NCI-H2107 treated with DMSO at 0.1 percent for 48 hours (cell line): ENCODE data around the gene PDHX.

Experiments
- DNase-seq: peaks from one replicate; lab custom pipeline; 2025; ENCODE audit not compliant: unreplicated experiment; lab: John Stamatoyannopoulos, UW

PDHX gene

DNA sequence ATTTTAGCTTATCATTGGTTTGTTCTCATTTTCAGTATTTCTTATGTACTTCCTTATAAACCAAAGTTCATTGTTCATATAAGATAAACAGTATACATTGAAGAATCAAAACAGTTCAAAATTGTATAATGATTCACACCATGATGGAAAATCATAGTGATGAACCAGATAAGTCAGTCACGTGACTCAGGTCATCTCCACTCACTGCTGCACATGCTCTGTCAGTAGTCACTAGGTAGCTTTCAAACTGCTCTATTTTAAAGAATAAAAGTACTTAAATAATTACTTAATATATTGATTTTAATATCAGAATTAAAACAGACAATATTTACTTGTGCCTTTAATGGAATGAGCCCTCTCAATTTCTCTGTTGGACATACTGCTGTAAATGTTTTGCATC lies 37.5 kb downstream of the PDHX start:
- no peak for DNase-seq

DNA sequence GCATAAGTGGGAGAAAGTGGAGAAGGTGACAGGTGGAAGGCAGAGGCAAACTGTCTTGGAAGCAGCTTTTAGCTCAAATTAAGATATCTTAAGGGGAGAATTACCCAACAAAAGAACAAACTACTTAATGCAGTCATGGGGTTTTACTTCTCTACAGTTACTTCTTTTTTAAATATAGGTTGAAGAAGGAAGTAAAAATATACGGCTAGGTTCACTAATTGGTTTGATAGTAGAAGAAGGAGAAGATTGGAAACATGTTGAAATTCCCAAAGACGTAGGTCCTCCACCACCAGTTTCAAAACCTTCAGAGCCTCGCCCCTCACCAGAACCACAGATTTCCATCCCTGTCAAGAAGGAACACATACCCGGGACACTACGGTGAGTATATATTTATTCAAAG lies 40.8 kb downstream of the PDHX start:
- no peak for DNase-seq

DNA sequence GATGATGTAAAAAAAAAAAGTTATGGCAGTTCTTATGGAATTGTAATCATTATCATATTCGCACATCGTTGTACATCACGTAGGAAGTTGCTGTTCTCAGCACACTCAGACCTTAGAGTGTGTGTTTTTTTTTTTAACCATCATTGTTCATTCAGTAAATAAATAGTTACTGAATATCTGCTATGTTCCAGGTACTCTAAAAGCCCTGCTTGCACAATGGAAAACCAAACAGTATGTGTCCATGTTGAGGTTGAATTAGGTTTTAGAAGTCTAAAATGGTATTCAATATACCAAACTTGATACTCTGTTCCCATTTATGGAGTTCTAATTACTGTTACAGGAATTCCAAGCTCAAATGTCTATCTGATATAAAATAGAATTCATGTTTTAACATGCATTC lies 41.2 kb downstream of the PDHX start:
- no peak for DNase-seq

DNA sequence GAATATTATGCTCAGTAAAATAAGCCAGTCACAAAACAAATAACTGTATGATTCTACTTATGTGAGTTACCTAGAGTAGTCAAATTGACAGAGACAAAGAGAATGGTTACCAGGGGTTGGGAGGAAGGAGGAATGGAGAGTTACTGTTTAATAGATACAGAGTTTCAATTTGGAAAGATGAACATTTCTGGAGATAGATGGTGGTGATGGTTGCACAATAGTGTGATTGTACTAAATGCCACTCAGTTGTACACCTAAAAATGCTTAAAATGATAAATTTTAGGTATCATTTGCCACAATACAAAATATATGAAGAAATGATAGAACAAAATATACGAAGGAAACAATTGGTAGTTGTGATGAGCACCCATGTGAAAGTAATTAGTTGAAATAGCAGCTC lies 43.4 kb downstream of the PDHX start:
- no peak for DNase-seq

DNA sequence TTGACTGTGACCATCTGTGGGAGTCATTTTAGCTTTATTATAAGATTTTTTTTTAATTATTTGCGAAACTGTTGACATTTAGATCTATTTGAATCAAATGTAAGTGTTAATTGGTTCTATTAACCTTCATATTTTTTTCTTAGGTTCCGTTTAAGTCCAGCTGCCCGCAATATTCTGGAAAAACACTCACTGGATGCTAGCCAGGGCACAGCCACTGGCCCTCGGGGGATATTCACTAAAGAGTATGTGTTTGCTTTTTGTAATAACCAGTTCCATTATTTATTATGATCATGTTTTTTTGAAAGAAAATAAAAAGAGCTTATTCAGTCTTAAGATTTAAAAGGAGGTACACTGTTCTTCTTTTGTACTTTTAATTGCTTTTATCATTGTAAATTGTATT lies 43.9 kb downstream of the PDHX start:
- DNase-seq, result no peak

DNA sequence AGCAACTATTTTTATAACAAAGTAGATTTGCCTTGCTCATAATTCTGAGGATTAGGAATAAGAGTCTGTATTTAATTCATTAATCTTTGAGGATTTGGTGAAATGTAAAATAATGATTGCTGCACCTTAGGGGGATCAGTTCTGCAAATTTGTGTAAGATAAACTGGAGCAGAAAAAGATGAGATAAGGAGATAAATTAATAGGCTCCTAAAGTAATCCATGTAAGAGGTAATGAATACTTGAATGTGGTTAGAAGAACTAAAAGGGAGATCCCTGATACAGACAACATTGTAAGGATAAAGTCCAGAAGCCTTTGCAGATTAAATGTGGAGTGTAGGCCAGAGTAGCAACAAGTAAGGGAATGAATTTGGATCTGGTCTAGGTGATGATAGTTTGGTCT lies 45.6 kb downstream of the PDHX start:
- DNase-seq, result no peak

DNA sequence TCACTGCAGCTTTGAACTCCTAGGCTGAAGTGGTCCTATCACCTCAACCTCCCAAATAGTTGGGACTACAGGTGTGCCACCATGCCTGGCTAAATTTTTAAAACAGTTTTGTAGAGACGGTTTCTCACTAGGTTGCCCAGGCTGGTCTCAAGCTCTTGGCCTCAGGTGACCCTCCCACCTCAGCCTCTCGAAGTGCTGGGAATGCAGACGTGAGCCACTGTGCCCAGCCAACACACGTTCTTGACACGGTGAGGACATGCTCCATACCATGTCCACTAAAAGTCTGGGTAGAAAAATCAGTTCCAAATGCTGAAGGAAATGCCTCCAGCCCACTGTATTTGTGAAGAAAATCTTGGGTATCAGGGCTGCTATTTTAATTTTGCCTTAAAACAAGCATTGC lies 46.9 kb downstream of the PDHX start:
- no peak for DNase-seq

DNA sequence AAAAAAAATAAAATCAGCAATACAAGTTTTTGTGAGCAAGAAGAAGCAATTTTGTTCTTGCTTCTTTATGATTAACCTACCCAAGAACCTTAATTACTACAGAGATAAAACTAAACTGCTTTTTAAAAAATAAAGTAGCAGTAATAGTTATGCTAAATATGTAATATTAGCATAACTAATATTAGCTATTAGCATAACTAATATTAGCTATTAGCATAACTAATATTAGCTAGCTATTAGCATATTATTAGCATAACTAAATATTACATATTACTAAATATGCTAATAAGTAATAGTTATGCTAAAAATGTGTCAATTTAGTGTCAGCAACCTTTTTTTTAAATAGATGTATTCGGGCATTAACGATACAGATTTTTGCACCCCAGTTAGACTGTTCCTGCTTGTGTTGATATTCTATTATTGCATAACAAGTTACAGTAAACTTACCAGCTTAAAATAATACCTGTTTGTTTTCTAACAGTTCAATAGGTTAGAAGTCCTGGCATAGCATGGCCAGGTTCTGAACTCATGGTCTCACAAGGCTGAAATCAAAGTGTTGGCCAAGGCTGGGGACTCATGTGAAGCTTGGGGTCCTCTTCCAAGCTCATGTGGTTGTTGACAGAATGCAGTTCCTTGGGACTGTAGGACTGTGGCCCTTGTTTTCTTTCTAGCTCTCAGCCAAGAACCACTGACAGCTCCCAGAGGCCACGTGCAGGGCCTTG lies 48.4 kb downstream of the PDHX start:
- no peak for DNase-seq

DNA sequence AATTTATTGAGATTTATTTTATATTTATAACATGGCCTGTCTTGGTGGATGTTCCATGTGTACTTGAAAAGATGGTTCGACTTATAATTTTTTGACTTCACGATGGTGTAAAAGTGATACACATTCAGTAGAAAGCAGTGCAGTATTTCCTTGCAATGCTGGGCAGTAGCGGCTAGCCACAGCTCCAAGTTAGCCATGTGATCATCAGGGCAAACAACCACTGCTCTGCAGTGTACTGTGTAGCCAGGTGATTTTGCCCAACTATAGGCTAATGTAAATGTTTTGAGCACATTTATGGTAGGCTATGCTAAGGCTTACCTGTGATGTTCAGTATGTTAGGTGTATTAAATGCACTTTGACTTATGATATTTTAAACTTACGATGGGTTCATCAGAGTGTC lies 52.4 kb downstream of the PDHX start:
- no peak for DNase-seq

DNA sequence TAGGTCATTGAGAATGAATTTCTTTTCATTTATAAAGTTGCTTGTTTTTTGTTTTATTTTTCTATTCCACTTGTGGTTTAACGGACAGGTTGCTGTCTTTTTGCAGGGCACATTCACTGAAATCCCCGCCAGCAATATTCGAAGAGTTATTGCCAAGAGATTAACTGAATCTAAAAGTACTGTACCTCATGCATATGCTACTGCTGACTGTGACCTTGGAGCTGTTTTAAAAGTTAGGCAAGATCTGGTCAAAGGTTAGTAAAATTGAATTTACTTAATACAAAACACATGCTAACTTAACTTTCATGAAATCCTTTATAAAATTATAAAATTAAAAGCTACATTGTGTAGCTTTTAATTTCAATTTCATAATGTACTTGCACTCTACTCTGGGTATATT lies 53.6 kb downstream of the PDHX start:
- no peak for DNase-seq

DNA sequence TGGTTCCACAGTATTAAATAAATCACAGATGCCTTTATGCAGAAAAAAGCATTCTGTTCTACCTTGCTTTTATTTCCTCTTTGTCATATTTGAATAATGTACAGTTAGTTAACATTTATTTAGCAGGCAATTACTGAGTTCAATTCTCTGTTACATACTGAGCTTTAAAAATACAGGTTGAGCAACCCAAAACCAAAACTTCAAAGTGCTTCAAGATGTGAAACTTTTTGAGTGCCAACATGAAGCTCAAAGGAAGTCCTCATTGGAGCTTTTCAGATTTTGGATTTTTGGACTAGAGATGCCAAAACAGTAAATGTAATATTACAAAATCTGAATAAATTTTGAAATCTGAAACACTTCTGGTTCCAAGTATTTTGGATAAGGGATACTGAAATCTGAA lies 54.1 kb downstream of the PDHX start:
- DNase-seq, result no peak

DNA sequence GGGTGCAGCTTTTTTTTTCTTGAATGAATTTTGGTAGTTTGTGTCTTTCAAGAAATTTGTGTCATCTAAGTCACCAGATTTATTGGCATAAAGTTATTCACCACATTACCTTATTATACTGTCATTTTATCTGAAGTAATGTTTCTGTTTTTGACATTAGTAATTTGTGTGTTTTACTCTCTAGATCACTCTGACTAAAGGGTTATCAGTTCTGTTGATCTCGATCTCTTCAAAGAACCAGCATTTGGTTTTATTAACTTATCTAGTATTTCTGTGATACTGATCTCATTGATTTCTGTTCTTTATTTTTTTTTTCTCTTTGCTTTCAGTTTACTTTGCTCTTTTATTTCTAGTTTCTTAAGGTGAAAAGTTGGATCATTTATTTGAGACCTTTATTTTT lies 55.5 kb downstream of the PDHX start:
- no peak for DNase-seq

DNA sequence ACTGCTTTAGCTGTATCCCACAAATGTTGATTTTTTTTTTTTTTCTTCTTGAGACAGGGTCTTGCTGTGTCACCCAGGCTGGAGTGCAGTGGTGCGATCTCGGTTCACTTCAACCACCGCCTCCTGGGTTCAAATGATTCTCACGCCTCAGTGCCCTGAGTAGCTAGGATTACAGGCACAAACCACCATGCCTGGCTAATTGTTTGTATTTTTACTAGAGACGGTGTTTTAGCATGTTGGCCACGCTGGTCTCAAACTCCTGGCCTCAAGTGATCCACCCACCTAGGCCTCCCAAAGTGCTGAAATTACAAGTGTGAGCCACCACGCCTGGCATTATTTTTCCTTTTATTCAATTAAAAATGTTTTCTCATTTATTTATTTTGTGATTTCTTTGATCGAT lies 55.9 kb downstream of the PDHX start:
- no peak for DNase-seq

DNA sequence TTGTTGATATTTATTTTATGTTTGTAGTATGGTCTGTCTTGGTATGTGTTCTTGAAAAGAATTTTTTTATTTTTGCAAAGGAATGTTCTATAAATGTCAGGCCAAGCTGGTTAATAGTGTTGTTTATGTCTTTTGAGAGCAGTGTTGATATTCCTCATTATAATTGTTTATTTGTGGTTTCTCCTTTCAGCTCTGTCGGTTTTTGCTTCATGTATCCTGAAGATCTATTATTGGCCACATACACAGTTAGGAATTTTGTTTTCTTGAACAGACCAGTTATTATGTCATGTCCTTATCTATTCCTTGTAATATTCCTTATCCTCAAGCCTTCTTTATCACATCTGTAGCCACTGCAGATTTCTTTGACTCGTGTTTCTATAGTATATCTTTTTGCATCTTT lies 56.5 kb downstream of the PDHX start:
- no peak for DNase-seq

DNA sequence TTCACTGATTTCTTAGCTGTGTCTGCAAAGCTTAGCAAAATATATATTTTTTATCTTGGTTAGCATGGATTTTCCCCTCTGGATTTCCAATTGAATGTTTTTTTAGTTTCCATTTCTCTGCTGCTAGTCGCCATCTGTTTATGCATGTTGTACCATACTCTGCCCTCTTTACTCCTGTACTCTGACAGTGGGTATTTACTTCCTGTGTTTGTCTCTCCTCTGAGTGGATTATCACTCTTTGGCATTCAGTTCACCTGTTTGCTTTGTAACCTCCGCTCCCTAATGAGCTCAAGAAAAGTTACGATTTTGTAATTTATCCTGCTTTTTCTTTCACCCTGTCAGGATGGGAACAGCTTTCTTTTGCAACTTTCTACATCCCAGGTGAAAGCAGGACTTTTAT lies 59.1 kb downstream of the PDHX start:
- DNase-seq, result no peak

DNA sequence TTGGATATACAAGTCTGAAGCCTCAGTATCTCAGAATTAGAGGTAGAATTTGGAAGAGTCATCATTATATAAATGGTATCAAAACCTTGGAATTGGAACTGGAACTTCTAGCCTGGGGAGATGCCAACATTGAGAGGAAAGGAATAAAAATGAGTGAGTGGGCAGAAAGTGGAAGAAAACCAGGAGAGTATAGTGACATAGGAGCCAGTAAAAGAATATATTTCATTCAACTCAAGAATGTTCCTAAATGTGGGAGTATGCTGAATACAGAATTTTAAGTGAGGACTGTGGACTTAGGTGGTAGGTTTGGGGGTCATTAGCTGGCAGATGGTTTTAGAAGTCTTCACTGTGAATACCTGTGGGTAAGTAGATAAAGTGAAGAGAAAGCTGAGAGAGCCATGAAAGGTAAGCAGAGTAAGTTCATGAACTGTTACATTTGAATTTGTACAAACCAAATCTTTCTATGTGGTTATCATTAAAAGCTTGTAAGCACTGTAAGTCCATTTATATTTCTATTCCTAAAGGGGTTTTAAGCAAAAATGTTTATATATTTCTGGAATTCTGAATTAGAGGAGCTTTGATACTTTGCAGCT lies 60.2 kb downstream of the PDHX start:
- no peak for DNase-seq

DNA sequence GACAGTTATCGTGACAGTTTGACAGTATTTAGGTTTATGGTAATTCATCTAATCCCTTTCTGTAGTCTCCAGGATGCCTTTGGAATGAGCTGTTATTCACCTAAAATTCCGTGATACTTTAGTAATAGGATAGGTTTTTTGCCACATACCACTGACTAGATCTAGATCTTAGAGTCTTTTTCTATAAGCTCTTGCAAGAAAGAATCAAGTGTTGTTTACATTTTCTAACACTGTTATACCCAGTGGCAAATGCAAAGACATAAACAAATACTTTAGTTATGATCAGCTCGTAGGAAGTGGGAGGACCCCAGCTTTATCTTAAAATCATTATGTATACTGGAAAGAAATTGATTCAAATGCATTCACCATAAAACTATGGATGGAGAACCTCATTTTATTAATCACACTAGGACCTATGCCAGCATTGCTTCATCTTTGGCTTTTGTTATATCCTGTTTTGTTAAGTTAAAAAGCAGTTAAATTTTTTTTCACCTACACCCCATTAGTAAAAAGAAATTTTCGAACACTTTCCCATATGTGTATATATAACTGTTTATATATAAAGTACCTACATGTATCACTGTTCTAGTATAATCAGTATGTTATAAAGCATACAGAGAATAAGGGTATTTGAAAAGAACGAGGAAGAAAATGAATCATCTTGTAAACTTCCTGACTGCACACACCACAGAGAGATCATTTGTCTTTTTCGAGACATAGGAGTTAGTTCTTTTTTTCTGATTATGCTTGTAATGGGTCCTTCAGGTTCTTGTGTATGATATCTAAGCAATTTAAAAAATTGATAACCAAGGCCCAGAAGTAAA lies 60.9 kb downstream of the PDHX start:
- no peak for DNase-seq

DNA sequence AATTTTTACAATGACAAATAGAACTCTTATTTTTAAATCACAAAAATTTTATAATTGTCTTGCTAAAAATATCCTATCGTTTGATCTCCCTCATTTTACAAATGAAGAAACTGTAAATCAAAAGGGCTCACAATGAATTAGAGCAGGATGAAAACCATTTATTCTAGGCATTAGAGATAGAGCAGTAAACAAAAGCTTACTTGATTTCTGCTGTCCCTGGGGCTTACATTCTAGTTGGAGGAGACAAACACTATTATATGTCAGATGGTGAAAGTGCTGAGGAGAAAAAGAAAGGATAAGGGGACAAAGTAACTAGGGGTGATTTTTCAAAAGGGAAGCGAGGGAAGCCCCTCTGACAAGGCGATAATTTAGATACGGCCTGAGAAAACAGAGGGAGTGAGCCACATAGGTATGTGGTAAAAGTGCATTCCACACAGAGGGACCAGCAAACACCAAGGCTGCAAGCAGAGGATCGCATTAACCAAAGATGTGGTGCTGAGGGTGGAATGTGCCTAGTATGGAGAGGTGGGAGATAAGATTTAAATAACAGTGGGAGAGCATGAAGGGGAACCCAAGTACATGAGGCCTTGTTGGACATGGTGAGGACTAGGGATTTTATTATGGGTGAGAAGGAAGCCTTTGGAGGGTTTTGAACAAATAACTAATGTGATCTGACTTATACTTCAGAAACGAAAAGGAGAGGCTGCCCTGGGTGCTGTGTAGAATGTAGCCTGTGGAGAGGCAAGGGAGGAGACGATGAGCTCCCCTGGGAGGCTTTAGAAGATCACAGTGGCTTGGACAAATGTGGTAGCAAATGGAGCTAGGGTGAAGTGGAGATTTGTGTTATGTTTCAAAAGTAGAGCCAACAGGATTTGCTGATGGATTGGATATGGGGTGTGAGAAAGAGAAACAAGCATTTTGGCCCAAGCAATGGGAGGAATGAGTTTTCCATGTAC lies 62.1 kb downstream of the PDHX start:
- DNase-seq, result no peak

DNA sequence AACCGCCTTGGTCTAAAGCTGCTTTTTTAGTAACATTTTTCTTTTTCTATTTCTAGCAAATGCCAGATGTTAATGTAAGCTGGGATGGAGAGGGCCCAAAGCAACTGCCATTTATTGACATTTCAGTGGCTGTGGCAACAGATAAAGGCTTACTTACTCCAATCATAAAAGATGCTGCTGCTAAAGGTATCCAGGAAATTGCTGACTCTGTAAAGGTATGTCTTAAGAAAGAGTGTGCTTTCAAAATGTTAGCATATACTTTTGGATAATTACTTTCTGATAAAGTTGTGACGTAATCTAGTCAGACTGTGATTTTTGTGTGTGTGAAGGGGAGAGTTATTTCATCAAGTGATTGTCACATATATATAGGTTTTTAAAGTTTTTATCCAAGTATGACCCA lies 68.1 kb downstream of the PDHX start:
- DNase-seq, result no peak

DNA sequence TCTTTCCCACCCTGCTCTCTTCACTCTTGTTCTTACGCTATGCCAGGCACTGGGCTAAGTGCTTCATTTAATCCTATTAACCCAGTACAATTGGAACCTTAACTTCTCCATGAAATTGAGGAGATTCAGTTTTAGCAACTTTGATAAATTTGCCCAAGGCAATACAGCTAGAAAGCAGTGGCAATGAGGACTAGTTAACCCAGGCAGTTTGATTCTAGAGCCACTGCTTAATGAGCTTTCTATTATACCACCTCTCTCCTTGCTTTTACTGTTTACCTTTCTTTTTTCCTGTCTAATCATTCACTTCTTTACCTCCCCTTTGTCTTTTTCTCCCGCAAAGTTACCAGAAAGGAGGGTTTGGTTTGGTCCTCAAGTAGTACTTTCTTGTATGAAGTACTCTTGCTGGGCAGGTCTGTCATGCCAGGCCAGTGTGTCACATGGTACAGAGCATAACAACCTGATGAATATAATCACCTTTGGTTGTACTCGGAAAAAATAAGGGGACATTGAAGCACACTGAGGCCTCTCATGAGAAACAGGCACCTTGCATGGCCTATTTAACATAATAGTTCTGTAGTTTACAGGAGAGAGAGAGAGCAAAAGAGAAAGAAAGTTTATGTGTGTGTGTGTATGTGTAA lies 70.6 kb downstream of the PDHX start:
- DNase-seq, result no peak

DNA sequence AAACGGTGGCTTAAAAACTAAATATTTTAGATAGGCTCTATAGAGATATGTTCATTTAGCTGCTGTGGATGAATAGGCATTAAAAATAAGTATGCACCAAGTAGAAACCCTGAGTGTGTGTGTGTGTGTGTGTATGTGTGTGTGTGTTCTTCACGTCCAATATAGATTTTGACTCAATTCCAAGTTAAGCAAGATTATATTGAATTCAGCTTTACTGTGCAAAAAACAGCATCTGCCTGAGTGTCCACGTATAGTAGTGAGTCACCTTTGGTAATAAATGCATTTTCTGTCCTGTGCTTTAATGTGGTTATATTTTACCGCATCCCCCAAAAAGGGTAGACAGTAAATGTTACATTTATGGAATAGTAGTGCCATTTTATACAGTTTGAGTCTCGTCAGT lies 71.2 kb downstream of the PDHX start:
- no peak for DNase-seq
